Vagina (tissue), 2 donors: ENCODE measurements around the gene PRM3. TPM values are rescaled to one million over a fixed set of nuclear protein-coding genes. Genes with fewer than 3 reads are reported as not detected.

Experiments used
- DNase-seq, 2 donors: peaks; one replicate each; pipeline ENCODE4 v3.0.0-alpha.2; 2017; ENCODE audit errors: extremely low spot score in 2 of 2
- H3K27ac ChIP-seq: fragments of 200-600 bp; sonication (generic); one replicate; pipeline ENCODE4 v1.5.1; 2019
- H3K27me3 ChIP-seq: fragments of 200-600 bp; sonication (generic); one replicate; pipeline ENCODE4 v1.5.1; 2019
- H3K36me3 ChIP-seq, 2 donors: fragments of 200-600 bp; sonication (generic); one replicate each; pipeline ENCODE4 v1.5.1; 2017 to 2019
- H3K4me1 ChIP-seq: fragments of 200-600 bp; sonication (generic); one replicate; pipeline ENCODE4 v1.5.1; 2019
- H3K4me3 ChIP-seq, 2 donors: fragments of 200-600 bp; sonication (generic); 1 replicate in 1 of 2; 2 replicates in 1 of 2; pipeline ENCODE4 v1.5.1; 2016 to 2019
- H3K9me3 ChIP-seq: fragments of 200-600 bp; sonication (generic); one replicate; pipeline ENCODE4 v1.5.1; 2019
- CTCF ChIP-seq, 3 experiments: fragments of 450-650 bp in 2 of 3; fragments of 200-600 bp in 1 of 3; sonication (generic) in 1 of 3; IDR thresholded peaks; one replicate each; pipeline ENCODE4 v1.5.1; 2017 to 2019; ENCODE audit warnings: antibody characterized with exemption in 3 of 3, mild to moderate bottlenecking in 2 of 3, moderate library complexity in 2 of 3
- POLR2A ChIP-seq, 2 donors: fragments of 450-650 bp; IDR thresholded peaks; one replicate each; pipeline ENCODE4 v1.6.1; 2017; ENCODE audit warnings: antibody characterized with exemption in 2 of 2, mild to moderate bottlenecking in 2 of 2, moderate library complexity in 2 of 2
- POLR2AphosphoS5 ChIP-seq, 2 donors: sonication (generic); formaldehyde crosslinking; IDR thresholded peaks; one replicate each; pipeline ENCODE4 v1.9.0; 2017; ENCODE audit warnings: antibody characterized with exemption in 2 of 2, mild to moderate bottlenecking in 2 of 2, low read depth in 1 of 2; ENCODE audit not compliant: insufficient read depth in 1 of 2
- intact Hi-C: fragments of 100-400 bp; cut with DNase I; formaldehyde crosslinking; loops from one replicate; pipeline ENCODE4 v1.15.1; 2023
- total RNA-seq: library from RNA; depleted of rRNA; stranded (reverse); fragments of >200 nt; gene quantifications from one replicate; pipeline ENCODE4 v1.2.3, GENCODE V29; 2016

Gene PRM3
- total RNA-seq, 1 donor from 2014 or later: not detected

GRCh38 chr16:11318817-11319216 is 45.4 kb upstream of the PRM3 start:
- no peaks in the 10 kb centered on the region for H3K9me3 ChIP-seq
- no peaks in the 10 kb centered on the region for H3K27me3 ChIP-seq
- intact Hi-C loops: no loop called here
- H3K4me1 ChIP-seq: no peaks in the 10 kb centered on the region
- no peak for DNase-seq
- H3K27ac ChIP-seq: no peak overlapping the region
- H3K4me3 ChIP-seq: no peak overlapping the region
- TF ChIP-seq POLR2AphosphoS5 (IDR thresholded peaks at IDR 0.05; ENCODE audit: insufficient read depth in 1 of 2, low read depth in 1 of 2): no peak
- no peak for TF ChIP-seq POLR2A (IDR thresholded peaks at IDR 0.05)
- TF ChIP-seq CTCF (IDR thresholded peaks at IDR 0.05): no peak
- H3K36me3 ChIP-seq: no peaks in the 10 kb centered on the region

- H3K27me3 ChIP-seq: no peaks in the 10 kb centered on the region
- H3K4me3 ChIP-seq: no peak overlapping the region
- DNase-seq: no peak
- no peaks in the 10 kb centered on the region for H3K9me3 ChIP-seq
- intact Hi-C loops: no loop called here
- H3K36me3 ChIP-seq: no peaks in the 10 kb centered on the region
- peaks cover 14% of the 10 kb centered on the region for H3K4me1 ChIP-seq
- TF ChIP-seq CTCF (IDR thresholded peaks at IDR 0.05) (no peak), POLR2AphosphoS5 (IDR thresholded peaks at IDR 0.05; ENCODE audit: insufficient read depth in 1 of 2, low read depth in 1 of 2) (no peak), POLR2A (IDR thresholded peaks at IDR 0.05) (no peak)
- H3K27ac ChIP-seq: no peak overlapping the region
Measured at GRCh38 chr16:11316331-11317015, 43.0 kb upstream of the PRM3 start.

GRCh38 chr16:11315510-11315909 is 42.1 kb upstream of the PRM3 start:
- intact Hi-C loops: no loop called here
- no peaks in the 10 kb centered on the region for H3K36me3 ChIP-seq
- H3K4me3 ChIP-seq: no peak overlapping the region
- H3K27me3 ChIP-seq: no peaks in the 10 kb centered on the region
- TF ChIP-seq CTCF (IDR thresholded peaks at IDR 0.05) (no peak), POLR2A (IDR thresholded peaks at IDR 0.05) (no peak), POLR2AphosphoS5 (IDR thresholded peaks at IDR 0.05; ENCODE audit: insufficient read depth in 1 of 2, low read depth in 1 of 2) (no peak)
- no peak for DNase-seq
- H3K27ac ChIP-seq: no peak overlapping the region
- H3K9me3 ChIP-seq: no peaks in the 10 kb centered on the region
- peaks cover 14% of the 10 kb centered on the region for H3K4me1 ChIP-seq

GRCh38 chr16:11314309-11314894 is 41.0 kb upstream of the PRM3 start:
- H3K4me1 ChIP-seq: peaks cover 14% of the 10 kb centered on the region
- H3K4me3 ChIP-seq: no peak overlapping the region
- TF ChIP-seq POLR2AphosphoS5 (IDR thresholded peaks at IDR 0.05; ENCODE audit: insufficient read depth in 1 of 2, low read depth in 1 of 2): no peak
- TF ChIP-seq CTCF (IDR thresholded peaks at IDR 0.05): no peak
- TF ChIP-seq POLR2A (IDR thresholded peaks at IDR 0.05): no peak
- no peak for DNase-seq
- H3K36me3 ChIP-seq: no peaks in the 10 kb centered on the region
- intact Hi-C loops: no loop called here
- H3K27me3 ChIP-seq: no peaks in the 10 kb centered on the region
- no peaks in the 10 kb centered on the region for H3K9me3 ChIP-seq
- H3K27ac ChIP-seq: no peak overlapping the region
